Small intestine (tissue), 7 donors: ENCODE data around the gene RTN4RL1. TPM values are rescaled to one million over a fixed set of nuclear protein-coding genes. Genes with fewer than 3 reads are reported as not detected.

Source experiments
- DNase-seq, 2 donors: peaks; one replicate each; pipeline versions ENCODE4 v3.0.0 to v3.0.0-alpha.2; 2013
- FAIRE-seq: peaks from 2 replicates; lab custom pipeline; 2012; peaks lifted over from hg19 to GRCh38; lab: Jason Lieb, UNC
- H3K27ac ChIP-seq, 3 donors: one replicate each; pipeline ENCODE4 v1.5.1; 2013; ENCODE audit warnings: low read length in 2 of 3, mild to moderate bottlenecking in 2 of 3, control low read depth in 1 of 3, inconsistent platforms in 1 of 3, low read depth in 1 of 3, moderate library complexity in 1 of 3
- H3K27me3 ChIP-seq, 3 donors: one replicate each; pipeline ENCODE4 v1.6.1; 2013; ENCODE audit warnings: low read length in 3 of 3, inconsistent platforms in 1 of 3; ENCODE audit not compliant: control insufficient read depth in 3 of 3, insufficient read depth in 3 of 3
- H3K36me3 ChIP-seq, 3 donors: one replicate each; pipeline ENCODE4 v1.6.1; 2013; ENCODE audit warnings: low read length in 3 of 3, inconsistent platforms in 1 of 3, low read depth in 1 of 3, mild to moderate bottlenecking in 1 of 3, moderate library complexity in 1 of 3; ENCODE audit not compliant: control insufficient read depth in 3 of 3, insufficient read depth in 2 of 3
- H3K4me1 ChIP-seq, 3 donors: one replicate each; pipeline ENCODE4 v1.6.1; 2013; ENCODE audit warnings: low read length in 2 of 3, inconsistent platforms in 1 of 3, low read depth in 1 of 3, mild to moderate bottlenecking in 1 of 3, moderate library complexity in 1 of 3; ENCODE audit not compliant: control insufficient read depth in 3 of 3, insufficient read depth in 2 of 3
- H3K4me3 ChIP-seq, 3 donors: one replicate each; pipeline ENCODE4 v1.5.1; 2013; ENCODE audit warnings: low read length in 3 of 3, control low read depth in 1 of 3, inconsistent platforms in 1 of 3, low read depth in 1 of 3, mild to moderate bottlenecking in 1 of 3, moderate library complexity in 1 of 3
- H3K9me3 ChIP-seq, 2 donors: one replicate each; pipeline ENCODE4 v1.6.1; 2013; ENCODE audit warnings: low read depth in 1 of 2, low read length in 1 of 2; ENCODE audit not compliant: control insufficient read depth in 2 of 2, insufficient read depth in 1 of 2
- WGBS, 3 donors: extraction: QIAGEN DNeasy Blood & Tissue Kit; methylation state at CpG; one replicate each; pipeline ENCODE4 v1.1.7; 2013; 5-methylcytosine and 5-hydroxymethylcytosine counted together
- polyA plus RNA-seq, 4 donors: library from polyadenylated mRNA; stranded (reverse) in 3 of 4; unstranded in 1 of 4; fragments of 200-250 nt in 3 of 4; fragments of 120-200 nt in 1 of 4; gene quantifications; one replicate each; pipeline versions ENCODE4 v1.2.1 to v1.2.3, GENCODE V29; 2013
- donor health status: healthy with polysubstance abuse.
- donor health status: control.
- donor health status: control.
- donor health status: Bipolar disorder and iron deficiency.
- donor health status: healthy.

The RTN4RL1 gene
- polyA plus RNA-seq, 4 donors = 0.25 to 1.0 TPM; not detected in 2

GRCh38 chr17:1906662-1907101 lies 118.5 kb downstream of the RTN4RL1 start:
- no peaks in the 10 kb centered on the region for H3K9me3 ChIP-seq
- H3K4me3 ChIP-seq = no peak overlapping the region
- DNase-seq = peak; percentile 11 to 38
- no peak for FAIRE-seq
- 16 to 51% (median 36%) methylated on average over 8 of the region's 8 CpGs for WGBS, 3 donors
- no peak overlapping the region for H3K27ac ChIP-seq
- peaks cover 0 to 7% (median 0%) of the 10 kb centered on the region in 3 donors for H3K4me1 ChIP-seq
- H3K27me3 ChIP-seq = peaks cover 0 to 54% (median 11%) of the 10 kb centered on the region in 3 donors
- H3K36me3 ChIP-seq = no peaks in the 10 kb centered on the region

- Histone ChIP-seq H3K4me1 (peaks cover 0 to 7% (median 0%) of the 10 kb centered on the region in 3 donors), H3K27ac (no peak overlapping the region), H3K36me3 (no peaks in the 10 kb centered on the region), H3K27me3 (peaks cover 0 to 53% (median 11%) of the 10 kb centered on the region in 3 donors), H3K4me3 (no peak overlapping the region), H3K9me3 (no peaks in the 10 kb centered on the region)
- 9 to 29% (median 23%) methylated on average over 25 of the region's 25 CpGs for WGBS, 3 donors
- FAIRE-seq (no peak), DNase-seq (peak; percentile 44 to 46)
Observed at GRCh38 chr17:1905190-1905913, 119.8 kb downstream of the RTN4RL1 start.

GRCh38 chr17:1904273-1905182 lies 120.6 kb downstream of the RTN4RL1 start:
- FAIRE-seq (no peak), DNase-seq (no peak)
- H3K4me1 ChIP-seq = peaks cover 0 to 7% (median 0%) of the 10 kb centered on the region in 3 donors
- no peak overlapping the region for H3K4me3 ChIP-seq
- no peaks in the 10 kb centered on the region for H3K36me3 ChIP-seq
- WGBS, 3 donors = 26 to 57% (median 40%) methylated on average over 17 of the region's 17 CpGs
- H3K9me3 ChIP-seq = no peaks in the 10 kb centered on the region
- peaks cover 0 to 46% (median 11%) of the 10 kb centered on the region in 3 donors for H3K27me3 ChIP-seq
- H3K27ac ChIP-seq = no peak overlapping the region

GRCh38 chr17:1899403-1900000 lies 125.6 kb downstream of the RTN4RL1 start:
- Histone ChIP-seq H3K4me3 (no peak overlapping the region), H3K4me1 (no peaks in the 10 kb centered on the region), H3K27me3 (peaks cover 0 to 3% (median 0%) of the 10 kb centered on the region in 3 donors), H3K9me3 (no peaks in the 10 kb centered on the region), H3K27ac (no peak overlapping the region), H3K36me3 (peaks cover 7 to 34% (median 24%) of the 10 kb centered on the region in 3 donors)
- WGBS, 3 donors = 92 to 95% (median 93%) methylated on average over 8 of the region's 8 CpGs
- FAIRE-seq = no peak
- no peak for DNase-seq

- Histone ChIP-seq H3K36me3 (peaks cover 7 to 38% (median 24%) of the 10 kb centered on the region in 3 donors), H3K27me3 (peaks cover 0 to 1% (median 0%) of the 10 kb centered on the region in 3 donors), H3K27ac (no peak overlapping the region), H3K9me3 (no peaks in the 10 kb centered on the region), H3K4me1 (no peaks in the 10 kb centered on the region), H3K4me3 (no peak overlapping the region)
- DNase-seq (no peak), FAIRE-seq (no peak)
- WGBS, 3 donors = 91 to 96% (median 95%) methylated on average over 12 of the region's 12 CpGs
Observed at GRCh38 chr17:1898872-1899271, 126.3 kb downstream of the RTN4RL1 start.

- Histone ChIP-seq H3K27me3 (no peaks in the 10 kb centered on the region), H3K4me1 (no peaks in the 10 kb centered on the region), H3K9me3 (no peaks in the 10 kb centered on the region), H3K4me3 (no peak overlapping the region), H3K27ac (no peak overlapping the region), H3K36me3 (peaks cover 7 to 41% (median 24%) of the 10 kb centered on the region in 3 donors)
- 89 to 98% (median 94%) methylated on average over 17 of the region's 17 CpGs for WGBS, 3 donors
- DNase-seq = no peak
- FAIRE-seq = no peak
Observed at GRCh38 chr17:1898332-1898731, 126.8 kb downstream of the RTN4RL1 start.

GRCh38 chr17:1897105-1897656 lies 128.0 kb downstream of the RTN4RL1 start:
- FAIRE-seq (no peak), DNase-seq (no peak)
- H3K9me3 ChIP-seq = no peaks in the 10 kb centered on the region
- no peaks in the 10 kb centered on the region for H3K27me3 ChIP-seq
- H3K27ac ChIP-seq = no peak overlapping the region
- whole genome bisulfite sequencing, 3 donors = 83 to 90% (median 83%) methylated on average over 18 of the region's 18 CpGs
- no peaks in the 10 kb centered on the region for H3K4me1 ChIP-seq
- H3K4me3 ChIP-seq = no peak overlapping the region
- peaks cover 10 to 43% (median 24%) of the 10 kb centered on the region in 3 donors for H3K36me3 ChIP-seq
